GM12864 (cell line): ENCODE results near the gene SHROOM3.
A peak's percentile ranks its signal among the peaks of the same experiment; 100 is the strongest.

Experiments used
- DNase-seq: peaks from one replicate; pipeline ENCODE4 v3.0.0-alpha.2; 2011; ENCODE audit warnings: low read depth
- H3K4me3 ChIP-seq: 2 replicates; pipeline ENCODE4 v1.5.1; 2011; ENCODE audit warnings: mild to moderate bottlenecking, low read depth, low read length, control low read depth
- CTCF ChIP-seq: IDR thresholded peaks from 2 replicates; pipeline ENCODE4 v1.5.1; 2011; ENCODE audit warnings: low read depth, mild to moderate bottlenecking, moderate library complexity, low read length, control low read depth, inconsistent platforms; ENCODE audit errors: missing control alignments

SHROOM3 gene

DNA sequence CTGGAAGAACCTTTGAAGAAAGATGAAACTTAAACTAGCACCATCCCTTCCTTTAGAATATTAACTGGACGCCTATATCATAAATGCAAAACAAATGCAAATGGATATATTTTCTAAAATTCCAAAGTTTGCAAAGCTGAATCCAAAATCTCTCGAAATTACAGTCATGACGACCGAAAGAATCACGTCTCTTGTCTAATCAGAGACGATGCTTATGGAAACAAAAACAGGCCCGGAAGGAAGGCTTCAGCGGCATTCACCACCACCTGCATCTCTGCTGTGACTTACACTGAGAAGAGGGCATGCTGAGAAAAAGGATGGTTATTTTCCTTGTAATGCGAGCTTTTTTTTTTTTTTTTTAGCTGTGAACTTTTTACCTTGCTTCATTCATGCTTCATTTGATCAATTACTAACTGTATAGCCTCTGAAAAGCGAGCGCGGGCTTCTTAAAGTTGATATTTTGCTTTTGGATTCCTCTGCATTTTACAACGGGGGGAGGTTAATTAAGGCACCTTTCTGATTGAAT lies 253.7 kb downstream of the SHROOM3 start:
- no peak for DNase-seq
- TF ChIP-seq CTCF, result no peak
- peak overlapping the region; percentile 52 for H3K4me3 ChIP-seq

DNA sequence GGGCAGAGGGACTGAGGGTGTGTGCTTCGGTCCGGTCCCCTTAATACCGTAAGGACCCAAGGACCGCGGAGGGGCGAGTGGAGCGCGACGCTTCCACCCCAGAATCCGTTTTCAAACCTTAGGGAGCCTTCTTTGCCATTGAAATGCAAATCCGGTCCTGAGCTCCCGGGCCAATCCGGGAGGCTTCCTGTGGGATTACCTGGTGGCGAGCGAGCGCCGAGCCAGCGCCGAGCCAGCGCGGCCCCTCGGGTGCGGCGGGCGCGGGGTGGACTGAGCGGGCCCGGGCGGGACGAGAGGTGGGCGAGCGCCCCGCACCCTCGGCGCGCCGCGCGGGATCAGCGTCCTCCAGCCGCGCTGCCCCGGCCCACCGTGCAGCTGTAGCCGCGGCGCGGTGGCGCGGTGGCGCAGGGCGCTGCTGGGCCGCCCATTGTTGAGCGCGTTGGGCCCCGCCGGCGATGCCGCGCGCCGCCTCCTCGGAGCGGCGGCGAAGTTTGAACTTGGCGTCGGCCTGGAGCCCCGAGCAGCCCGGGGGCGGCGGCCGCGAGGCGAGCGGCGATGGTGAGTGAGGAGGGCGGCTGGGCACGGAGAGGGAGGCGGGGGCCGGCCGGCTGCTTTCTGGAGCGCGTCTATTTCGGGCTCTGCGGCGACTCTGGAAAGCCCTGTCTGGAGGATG lies 254.3 kb downstream of the SHROOM3 start:
- no peak for DNase-seq
- H3K4me3 ChIP-seq, result peak overlapping the region; percentile 52
- no peak for TF ChIP-seq CTCF

DNA sequence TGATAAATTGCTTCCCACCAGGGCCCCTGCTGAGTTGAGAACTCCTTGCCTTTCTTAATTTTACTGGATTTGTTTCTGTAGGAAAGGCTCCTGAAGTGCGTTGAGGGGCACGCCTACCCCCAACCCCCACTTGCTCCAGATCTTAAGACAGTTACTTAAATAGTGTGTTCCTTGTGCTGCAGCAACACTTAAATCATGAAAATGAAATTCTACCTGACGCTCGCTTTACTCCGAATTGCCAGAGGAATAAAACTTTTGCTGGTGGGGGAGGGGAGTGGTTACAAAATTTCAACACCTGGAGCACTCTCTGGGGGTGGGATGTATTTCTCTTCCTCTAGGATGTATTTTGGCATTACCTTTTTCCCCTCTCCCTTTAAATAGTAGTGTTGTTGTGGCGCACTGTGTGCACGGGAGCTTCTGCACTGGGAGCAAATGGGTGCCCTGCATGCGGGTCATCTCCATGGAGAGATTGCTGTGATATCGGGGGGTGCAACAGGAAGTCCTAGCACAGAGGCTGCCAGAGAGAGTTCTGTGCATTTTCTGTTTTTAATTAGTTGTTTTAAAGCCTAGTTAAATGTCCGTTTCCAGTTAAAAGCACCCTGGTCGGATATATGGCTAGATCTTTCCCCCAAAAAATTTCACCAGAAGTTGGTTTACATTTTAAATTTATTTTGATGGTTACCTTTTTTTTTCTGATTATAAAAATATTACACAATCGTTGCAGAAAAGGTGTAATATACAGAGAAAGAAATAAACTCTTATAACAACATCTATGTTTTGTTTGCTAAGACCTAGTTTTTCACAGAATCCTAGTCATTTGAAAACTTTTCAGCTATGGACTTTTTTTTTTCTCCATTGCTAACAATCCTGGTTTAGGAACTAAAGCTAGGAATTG lies 255.2 kb downstream of the SHROOM3 start:
- peak overlapping the region; percentile 52; the same call in 1 of the 2 replicates for H3K4me3 ChIP-seq
- DNase-seq, result no peak
- no peak for TF ChIP-seq CTCF

- no peak overlapping the region; the same call in 1 of the 2 replicates for H3K4me3 ChIP-seq
- TF ChIP-seq CTCF, result no peak
- DNase-seq, result no peak
Measured at GRCh38 chr4:76690906-76691275, 255.9 kb downstream of the SHROOM3 start.

- DNase-seq, result no peak
- TF ChIP-seq CTCF, result no peak
- H3K4me3 ChIP-seq, result no peak overlapping the region
Measured at GRCh38 chr4:76691807-76692582, 257.0 kb downstream of the SHROOM3 start.

DNA sequence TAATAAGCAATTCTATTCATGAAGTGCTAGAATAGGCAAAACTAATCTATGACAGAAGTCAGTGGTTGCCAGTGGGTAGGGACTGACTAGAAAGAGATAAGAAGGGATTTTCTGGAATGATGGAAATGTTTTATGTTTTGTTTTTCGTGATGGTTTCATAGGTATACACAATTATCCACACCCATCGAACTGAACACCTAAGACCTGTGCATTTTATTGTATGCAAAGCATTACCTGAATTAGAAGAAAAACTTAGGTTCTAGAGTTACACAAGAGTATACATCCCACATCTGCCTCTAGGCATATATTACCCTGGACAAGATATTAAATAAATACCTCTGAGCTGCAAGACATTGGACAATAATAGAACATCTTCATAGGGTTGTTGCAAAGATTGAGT lies 257.7 kb downstream of the SHROOM3 start:
- TF ChIP-seq CTCF, result no peak
- no peak overlapping the region for H3K4me3 ChIP-seq
- no peak for DNase-seq
